ENCODE measurements around the gene SRP19.

SRP19 gene

GRCh38 chr5:112833971-112834370 is 27.1 kb upstream of the SRP19 start:
- DNase-seq (ENCODE audit: low spot score), result no peak
- H2AK5ac ChIP-seq (ENCODE audit: low read depth, low read length), result no peak overlapping the region
- H3K27ac ChIP-seq (replicated peaks; ENCODE audit: low read length), result no peak overlapping the region
- no peaks in the 10 kb centered on the region for H3K9me3 ChIP-seq (replicated peaks in 1 of 2; ENCODE audit: control insufficient read depth in 2 of 2, insufficient read depth in 1 of 2, low read depth in 1 of 2, low read length in 2 of 2)
- H3K4ac ChIP-seq (ENCODE audit: low read length), result no peak overlapping the region
- no peak overlapping the region for H3K4me3 ChIP-seq (ENCODE audit: low read length in 2 of 2)
- H3K14ac ChIP-seq (ENCODE audit: low read length), result no peak overlapping the region
- no peak overlapping the region for H3K23ac ChIP-seq (ENCODE audit: low read depth, low read length, poor library complexity)
- no peak overlapping the region for H2AFZ ChIP-seq (ENCODE audit: low read length)
- no CpG with 5 or more reads among the region's 13 CpGs for WGBS, 2 donors (ENCODE audit: extremely low coverage in 2 of 2, insufficient read length in 2 of 2, insufficient replicate concordance in 1 of 2)
- no peak overlapping the region for H2BK12ac ChIP-seq (ENCODE audit: low read length)
- H4K91ac ChIP-seq (ENCODE audit: low read depth, low read length, poor library complexity), result no peak overlapping the region
- H3K79me1 ChIP-seq (ENCODE audit: low read depth, low read length), result no peaks in the 10 kb centered on the region
- no peak overlapping the region for H3K18ac ChIP-seq (ENCODE audit: low read length)
- no peak overlapping the region for H2BK120ac ChIP-seq (ENCODE audit: low read depth, low read length)
- H3K36me3 ChIP-seq (replicated peaks in 1 of 2; ENCODE audit: control insufficient read depth in 2 of 2, insufficient read depth in 2 of 2, low read length in 2 of 2), result peaks cover 6 to 77% of the 10 kb centered on the region in 2 donors
- no peak overlapping the region for H2BK5ac ChIP-seq (ENCODE audit: low read length)
- no peak overlapping the region for H3K4me2 ChIP-seq (ENCODE audit: insufficient read depth, low read length, poor library complexity, severe bottlenecking)
- H3K27me3 ChIP-seq (ENCODE audit: control insufficient read depth in 3 of 3, insufficient read depth in 3 of 3, low read depth in 1 of 3, low read length in 3 of 3), result no peaks in the 10 kb centered on the region
- H3K9ac ChIP-seq (ENCODE audit: low read depth, low read length, poor library complexity), result no peak overlapping the region
- no peak overlapping the region for H2BK15ac ChIP-seq (ENCODE audit: low read length)
- H4K8ac ChIP-seq (ENCODE audit: low read depth, low read length), result no peak overlapping the region
- no peaks in the 10 kb centered on the region for H3K4me1 ChIP-seq (ENCODE audit: control insufficient read depth in 2 of 2, insufficient read depth in 1 of 2, low read depth in 1 of 2, low read length in 2 of 2)

- Histone ChIP-seq H2BK12ac (ENCODE audit: low read length) (no peak overlapping the region), H3K4me2 (ENCODE audit: insufficient read depth, low read length, poor library complexity, severe bottlenecking) (no peak overlapping the region), H2BK5ac (ENCODE audit: low read length) (no peak overlapping the region), H3K18ac (ENCODE audit: low read length) (no peak overlapping the region), H3K27me3 (ENCODE audit: control insufficient read depth in 3 of 3, insufficient read depth in 3 of 3, low read depth in 1 of 3, low read length in 3 of 3) (no peaks in the 10 kb centered on the region), H3K27ac (replicated peaks; ENCODE audit: low read length) (no peak overlapping the region), H3K14ac (ENCODE audit: low read length) (no peak overlapping the region), H3K4me1 (ENCODE audit: control insufficient read depth in 2 of 2, insufficient read depth in 1 of 2, low read depth in 1 of 2, low read length in 2 of 2) (peaks cover 0 to 2% of the 10 kb centered on the region in 2 donors), H2AK5ac (ENCODE audit: low read depth, low read length) (no peak overlapping the region), H4K91ac (ENCODE audit: low read depth, low read length, poor library complexity) (no peak overlapping the region), H3K9me3 (replicated peaks in 1 of 2; ENCODE audit: control insufficient read depth in 2 of 2, insufficient read depth in 1 of 2, low read depth in 1 of 2, low read length in 2 of 2) (peaks cover 0 to 7% of the 10 kb centered on the region in 2 donors), H2AFZ (ENCODE audit: low read length) (no peak overlapping the region), H3K4me3 (ENCODE audit: low read length in 2 of 2) (no peak overlapping the region), H4K8ac (ENCODE audit: low read depth, low read length) (no peak overlapping the region), H3K23ac (ENCODE audit: low read depth, low read length, poor library complexity) (no peak overlapping the region), H3K36me3 (replicated peaks in 1 of 2; ENCODE audit: control insufficient read depth in 2 of 2, insufficient read depth in 2 of 2, low read length in 2 of 2) (peaks cover 8 to 31% of the 10 kb centered on the region in 2 donors), H2BK120ac (ENCODE audit: low read depth, low read length) (no peak overlapping the region), H3K4ac (ENCODE audit: low read length) (no peak overlapping the region), H3K9ac (ENCODE audit: low read depth, low read length, poor library complexity) (no peak overlapping the region), H3K79me1 (ENCODE audit: low read depth, low read length) (no peaks in the 10 kb centered on the region), H2BK15ac (ENCODE audit: low read length) (no peak overlapping the region)
- DNase-seq (ENCODE audit: low spot score), result no peak
- no CpG with 5 or more reads among the region's 1 CpG for WGBS, 2 donors (ENCODE audit: extremely low coverage in 2 of 2, insufficient read length in 2 of 2, insufficient replicate concordance in 1 of 2)
Observed at GRCh38 chr5:112844489-112844888, 16.6 kb upstream of the SRP19 start.

- Histone ChIP-seq H2BK5ac (ENCODE audit: low read length) (no peak overlapping the region), H3K36me3 (replicated peaks in 1 of 2; ENCODE audit: control insufficient read depth in 2 of 2, insufficient read depth in 2 of 2, low read length in 2 of 2) (peaks cover 0 to 13% of the 10 kb centered on the region in 2 donors), H3K23ac (ENCODE audit: low read depth, low read length, poor library complexity) (no peak overlapping the region), H3K14ac (ENCODE audit: low read length) (no peak overlapping the region), H3K18ac (ENCODE audit: low read length) (no peak overlapping the region), H3K4ac (ENCODE audit: low read length) (no peak overlapping the region), H2BK120ac (ENCODE audit: low read depth, low read length) (no peak overlapping the region), H4K91ac (ENCODE audit: low read depth, low read length, poor library complexity) (no peak overlapping the region), H2AK5ac (ENCODE audit: low read depth, low read length) (no peak overlapping the region), H4K8ac (ENCODE audit: low read depth, low read length) (no peak overlapping the region), H3K9ac (ENCODE audit: low read depth, low read length, poor library complexity) (no peak overlapping the region), H3K4me3 (ENCODE audit: low read length in 2 of 2) (no peak overlapping the region), H3K27ac (replicated peaks; ENCODE audit: low read length) (no peak overlapping the region), H2BK15ac (ENCODE audit: low read length) (no peak overlapping the region), H3K79me1 (ENCODE audit: low read depth, low read length) (no peaks in the 10 kb centered on the region), H3K4me2 (ENCODE audit: insufficient read depth, low read length, poor library complexity, severe bottlenecking) (no peak overlapping the region), H3K27me3 (ENCODE audit: control insufficient read depth in 3 of 3, insufficient read depth in 3 of 3, low read depth in 1 of 3, low read length in 3 of 3) (no peaks in the 10 kb centered on the region), H2BK12ac (ENCODE audit: low read length) (no peak overlapping the region), H3K9me3 (replicated peaks in 1 of 2; ENCODE audit: control insufficient read depth in 2 of 2, insufficient read depth in 1 of 2, low read depth in 1 of 2, low read length in 2 of 2) (no peaks in the 10 kb centered on the region), H3K4me1 (ENCODE audit: control insufficient read depth in 2 of 2, insufficient read depth in 1 of 2, low read depth in 1 of 2, low read length in 2 of 2) (peaks cover 0 to 2% of the 10 kb centered on the region in 2 donors), H2AFZ (ENCODE audit: low read length) (no peak overlapping the region)
- no CpG with 5 or more reads among the region's 5 CpGs for WGBS, 2 donors (ENCODE audit: extremely low coverage in 2 of 2, insufficient read length in 2 of 2, insufficient replicate concordance in 1 of 2)
- no peak for DNase-seq (ENCODE audit: low spot score)
Observed at GRCh38 chr5:112846556-112846955, 14.5 kb upstream of the SRP19 start.

GRCh38 chr5:112847306-112847705 is 13.8 kb upstream of the SRP19 start:
- H3K23ac ChIP-seq (ENCODE audit: low read depth, low read length, poor library complexity), result no peak overlapping the region
- no peak overlapping the region for H3K9ac ChIP-seq (ENCODE audit: low read depth, low read length, poor library complexity)

More at GRCh38 chr5:112847306-112847705, 13.8 kb upstream of the SRP19 start:
- no peak overlapping the region for H2BK12ac ChIP-seq (ENCODE audit: low read length)
- H2AFZ ChIP-seq (ENCODE audit: low read length), result no peak overlapping the region
- no peak overlapping the region for H4K8ac ChIP-seq (ENCODE audit: low read depth, low read length)
- H3K4me1 ChIP-seq (ENCODE audit: control insufficient read depth in 2 of 2, insufficient read depth in 1 of 2, low read depth in 1 of 2, low read length in 2 of 2), result peaks cover 0 to 2% of the 10 kb centered on the region in 2 donors
- H2BK120ac ChIP-seq (ENCODE audit: low read depth, low read length), result no peak overlapping the region
- H3K4me3 ChIP-seq (ENCODE audit: low read length in 2 of 2), result no peak overlapping the region
- H3K36me3 ChIP-seq (replicated peaks in 1 of 2; ENCODE audit: control insufficient read depth in 2 of 2, insufficient read depth in 2 of 2, low read length in 2 of 2), result peaks cover 0 to 5% of the 10 kb centered on the region in 2 donors
- no peak overlapping the region for H4K91ac ChIP-seq (ENCODE audit: low read depth, low read length, poor library complexity)
- H3K18ac ChIP-seq (ENCODE audit: low read length), result no peak overlapping the region
- H3K9me3 ChIP-seq (replicated peaks in 1 of 2; ENCODE audit: control insufficient read depth in 2 of 2, insufficient read depth in 1 of 2, low read depth in 1 of 2, low read length in 2 of 2), result no peaks in the 10 kb centered on the region
- no peak overlapping the region for H3K14ac ChIP-seq (ENCODE audit: low read length)
- H2BK5ac ChIP-seq (ENCODE audit: low read length), result no peak overlapping the region
- no peaks in the 10 kb centered on the region for H3K27me3 ChIP-seq (ENCODE audit: control insufficient read depth in 3 of 3, insufficient read depth in 3 of 3, low read depth in 1 of 3, low read length in 3 of 3)
- H3K79me1 ChIP-seq (ENCODE audit: low read depth, low read length), result no peaks in the 10 kb centered on the region
- no peak for DNase-seq (ENCODE audit: low spot score)
- H3K27ac ChIP-seq (replicated peaks; ENCODE audit: low read length), result no peak overlapping the region
- H3K4ac ChIP-seq (ENCODE audit: low read length), result no peak overlapping the region
- no peak overlapping the region for H2BK15ac ChIP-seq (ENCODE audit: low read length)
- no peak overlapping the region for H2AK5ac ChIP-seq (ENCODE audit: low read depth, low read length)
- H3K4me2 ChIP-seq (ENCODE audit: insufficient read depth, low read length, poor library complexity, severe bottlenecking), result no peak overlapping the region
